Peyer's patch (tissue), 4 donors: ENCODE data around the gene GRHL3. TPM values are rescaled to one million over a fixed set of nuclear protein-coding genes. Genes with fewer than 3 reads are reported as not detected.

Experiments
- DNase-seq, 3 donors: peaks; one replicate each; pipeline ENCODE4 v3.0.0-alpha.2; 2017 to 2019
- H3K27ac ChIP-seq, 4 donors: fragments of 200-600 bp; sonication (generic); one replicate each; pipeline ENCODE4 v1.5.1; 2016 to 2019
- H3K27me3 ChIP-seq, 2 donors: fragments of 200-600 bp; sonication (generic); one replicate each; pipeline ENCODE4 v1.5.1; 2019
- H3K36me3 ChIP-seq, 3 donors: fragments of 200-600 bp; sonication (generic); one replicate each; pipeline ENCODE4 v1.5.1; 2016 to 2019
- H3K4me1 ChIP-seq, 4 donors: fragments of 200-600 bp; sonication (generic); one replicate each; pipeline ENCODE4 v1.5.1; 2016 to 2019
- H3K4me3 ChIP-seq, 4 donors: fragments of 200-600 bp; sonication (generic); 1 replicate in 3 of 4; 2 replicates in 1 of 4; pipeline ENCODE4 v1.5.1; 2016 to 2019; ENCODE audit warnings: mild to moderate bottlenecking in 1 of 4
- H3K9me3 ChIP-seq, 4 donors: fragments of 200-600 bp; sonication (generic); one replicate each; pipeline ENCODE4 v1.5.1; 2016 to 2019; ENCODE audit warnings: mild to moderate bottlenecking in 1 of 4
- CTCF ChIP-seq, 6 experiments: fragments of 450-650 bp in 4 of 6; fragments of 200-600 bp in 2 of 6; sonication (generic) in 1 of 6; IDR thresholded peaks; one replicate each; pipeline ENCODE4 v1.5.1; 2017 to 2019; ENCODE audit warnings: antibody characterized with exemption in 6 of 6, mild to moderate bottlenecking in 3 of 6, moderate library complexity in 1 of 6
- POLR2A ChIP-seq, 2 donors: fragments of 450-650 bp; IDR thresholded peaks; one replicate each; pipeline ENCODE4 v1.5.1; 2017; ENCODE audit warnings: antibody characterized with exemption in 2 of 2, mild to moderate bottlenecking in 2 of 2, moderate library complexity in 2 of 2
- total RNA-seq, 4 donors: library from RNA; depleted of rRNA; stranded (reverse); fragments of >200 nt; gene quantifications; one replicate each; pipeline ENCODE4 v1.1.0, GENCODE V29; 2016

GRHL3 gene
- total RNA-seq, 4 donors from 2014 or later, result 0.35 to 1.1 (median 0.66) TPM; not detected in 1

DNA sequence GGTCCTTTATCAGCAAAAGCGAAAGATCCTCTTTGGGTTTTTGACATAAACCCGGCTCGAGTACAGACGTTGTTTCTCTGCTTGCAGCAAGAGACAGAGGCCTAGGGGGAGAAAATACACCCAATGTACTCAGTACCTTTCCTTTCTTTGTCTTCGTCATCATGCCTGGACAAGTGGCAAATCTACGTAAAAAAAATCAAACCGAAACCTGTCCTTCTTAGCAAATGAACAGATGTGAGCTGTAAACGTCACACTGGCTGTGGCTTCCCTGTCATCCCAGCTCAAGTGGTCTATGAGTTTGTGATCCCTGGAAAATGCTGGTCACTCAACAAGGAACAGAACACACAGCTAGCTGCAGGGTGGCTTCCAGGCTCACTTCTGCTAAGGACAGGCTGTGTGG is 54.6 kb downstream of the GRHL3 start:
- H3K4me3 ChIP-seq, result no peak overlapping the region
- peak in 1 of 3 donors; percentile 29 for DNase-seq
- H3K27me3 ChIP-seq, result no peaks in the 10 kb centered on the region
- no peaks in the 10 kb centered on the region for H3K4me1 ChIP-seq
- TF ChIP-seq POLR2A (IDR thresholded peaks at IDR 0.05) (no peak), CTCF (IDR thresholded peaks at IDR 0.05) (no peak)
- peak overlapping the region in 1 of 4 donors; percentile 52 for H3K27ac ChIP-seq
- no peaks in the 10 kb centered on the region for H3K9me3 ChIP-seq
- peaks cover 0 to 30% (median 0%) of the 10 kb centered on the region in 3 donors for H3K36me3 ChIP-seq

DNA sequence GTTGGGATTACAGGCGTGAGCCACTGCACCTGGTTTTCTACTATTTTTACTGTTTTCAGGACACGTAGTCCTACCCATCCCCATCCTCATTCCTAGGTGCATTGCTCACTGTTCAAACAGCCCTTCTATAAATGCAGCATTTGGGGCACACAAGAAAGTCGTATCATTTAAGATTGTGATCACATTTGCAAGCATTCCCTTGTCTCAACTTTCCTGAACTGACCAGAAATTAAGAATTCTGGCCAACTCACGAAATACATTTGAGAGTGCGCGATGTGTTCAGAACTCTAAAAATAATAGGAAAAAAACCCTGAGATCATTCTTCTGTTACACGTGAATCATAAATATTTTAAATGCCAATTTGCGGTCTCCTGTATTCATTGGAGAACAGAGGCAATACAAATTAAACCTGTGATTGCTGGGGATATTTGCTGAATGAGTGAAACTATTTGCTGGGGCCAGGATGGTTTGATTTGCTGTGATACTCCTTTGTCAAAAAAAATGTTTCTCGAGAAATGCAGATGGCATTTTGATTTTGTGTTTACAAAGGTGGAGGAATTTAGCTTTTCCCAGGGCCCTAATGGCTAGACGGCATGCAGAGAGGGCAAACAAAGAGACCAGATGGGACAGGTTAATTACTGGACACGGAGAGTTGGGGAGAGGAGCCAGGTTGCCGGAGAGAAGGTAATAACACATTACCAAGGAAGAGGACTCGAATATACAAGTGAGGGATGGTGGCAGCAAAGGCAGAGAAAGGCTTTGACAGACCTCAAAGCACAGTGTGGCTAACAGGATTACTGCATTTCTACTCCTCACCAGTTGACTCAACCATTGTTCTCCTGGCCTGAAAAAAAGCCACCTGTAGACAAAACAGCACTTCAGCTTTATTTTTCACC is 56.0 kb downstream of the GRHL3 start:
- H3K36me3 ChIP-seq, result peaks cover 0 to 40% (median 0%) of the 10 kb centered on the region in 3 donors
- no peaks in the 10 kb centered on the region for H3K4me1 ChIP-seq
- no peak overlapping the region for H3K27ac ChIP-seq
- no peaks in the 10 kb centered on the region for H3K27me3 ChIP-seq
- DNase-seq, result no peak
- no peak for TF ChIP-seq CTCF (IDR thresholded peaks at IDR 0.05)
- no peak for TF ChIP-seq POLR2A (IDR thresholded peaks at IDR 0.05)
- no peaks in the 10 kb centered on the region for H3K9me3 ChIP-seq
- no peak overlapping the region for H3K4me3 ChIP-seq

- H3K27ac ChIP-seq, result no peak overlapping the region
- no peak for DNase-seq
- peaks cover 0 to 30% (median 0%) of the 10 kb centered on the region in 3 donors for H3K36me3 ChIP-seq
- no peak overlapping the region for H3K4me3 ChIP-seq
- no peak for TF ChIP-seq POLR2A (IDR thresholded peaks at IDR 0.05)
- no peak for TF ChIP-seq CTCF (IDR thresholded peaks at IDR 0.05)
- H3K9me3 ChIP-seq, result no peaks in the 10 kb centered on the region
- H3K4me1 ChIP-seq, result peaks cover 0 to 5% (median 0%) of the 10 kb centered on the region in 4 donors
- H3K27me3 ChIP-seq, result no peaks in the 10 kb centered on the region
Measured at GRCh38 chr1:24379733-24380315, 60.7 kb downstream of the GRHL3 start.

- Histone ChIP-seq H3K27ac (no peak overlapping the region), H3K4me1 (peaks cover 0 to 6% (median 0%) of the 10 kb centered on the region in 4 donors), H3K9me3 (no peaks in the 10 kb centered on the region), H3K27me3 (no peaks in the 10 kb centered on the region), H3K4me3 (no peak overlapping the region), H3K36me3 (peaks cover 0 to 30% (median 0%) of the 10 kb centered on the region in 3 donors)
- TF ChIP-seq POLR2A (IDR thresholded peaks at IDR 0.05), result no peak
- TF ChIP-seq CTCF (IDR thresholded peaks at IDR 0.05), result no peak
- DNase-seq, result no peak
Measured at GRCh38 chr1:24380508-24380907, 61.4 kb downstream of the GRHL3 start.

DNA sequence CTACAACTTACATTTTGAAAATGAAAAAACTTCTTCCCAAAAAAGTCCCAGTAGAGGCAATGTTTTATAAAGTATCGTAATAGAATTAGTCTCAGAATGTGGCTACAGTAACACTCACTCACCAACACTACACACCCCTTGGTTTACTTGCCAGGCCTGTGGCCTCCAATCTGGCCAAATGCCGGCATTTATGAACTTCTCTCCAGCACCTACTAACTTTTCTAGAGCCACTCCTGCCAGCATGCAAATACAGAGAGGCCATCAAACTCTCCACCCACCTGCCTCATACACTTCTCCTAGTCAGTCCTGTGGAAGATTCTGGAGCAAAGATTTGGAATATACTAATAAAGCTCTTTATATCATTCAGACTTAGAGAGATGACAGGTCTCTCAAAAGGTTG is 62.1 kb downstream of the GRHL3 start:
- H3K27ac ChIP-seq, result no peak overlapping the region
- H3K4me1 ChIP-seq, result peaks cover 0 to 6% (median 0%) of the 10 kb centered on the region in 4 donors
- DNase-seq, result no peak
- H3K9me3 ChIP-seq, result no peaks in the 10 kb centered on the region
- H3K4me3 ChIP-seq, result no peak overlapping the region
- peaks cover 0 to 30% (median 0%) of the 10 kb centered on the region in 3 donors for H3K36me3 ChIP-seq
- H3K27me3 ChIP-seq, result no peaks in the 10 kb centered on the region
- no peak for TF ChIP-seq POLR2A (IDR thresholded peaks at IDR 0.05)
- no peak for TF ChIP-seq CTCF (IDR thresholded peaks at IDR 0.05)
